MM.1S (cell line): ENCODE measurements around the gene INO80.

Experiments used
- EZH2 ChIP-seq: fragments of 300-600 bp; sonication (generic); optimal IDR thresholded peaks from 2 replicates; pipeline ENCODE3; 2017; ENCODE audit warnings: low read depth, mild to moderate bottlenecking, antibody characterized with exemption, low read length, mixed read lengths
- EZH2phosphoT487 ChIP-seq: fragments of 300-600 bp; sonication (generic); IDR thresholded peaks from 2 replicates; pipeline ENCODE4 v1.6.1; 2018; ENCODE audit warnings: antibody characterized with exemption, low read length
- TF ChIP-seq, protein P1 (sequence below): fragments of 300-600 bp; sonication (generic); IDR thresholded peaks from 2 replicates; pipeline ENCODE4 v1.5.1; 2016; ENCODE audit warnings: antibody characterized with exemption, low read length, mixed read lengths

DNA sequence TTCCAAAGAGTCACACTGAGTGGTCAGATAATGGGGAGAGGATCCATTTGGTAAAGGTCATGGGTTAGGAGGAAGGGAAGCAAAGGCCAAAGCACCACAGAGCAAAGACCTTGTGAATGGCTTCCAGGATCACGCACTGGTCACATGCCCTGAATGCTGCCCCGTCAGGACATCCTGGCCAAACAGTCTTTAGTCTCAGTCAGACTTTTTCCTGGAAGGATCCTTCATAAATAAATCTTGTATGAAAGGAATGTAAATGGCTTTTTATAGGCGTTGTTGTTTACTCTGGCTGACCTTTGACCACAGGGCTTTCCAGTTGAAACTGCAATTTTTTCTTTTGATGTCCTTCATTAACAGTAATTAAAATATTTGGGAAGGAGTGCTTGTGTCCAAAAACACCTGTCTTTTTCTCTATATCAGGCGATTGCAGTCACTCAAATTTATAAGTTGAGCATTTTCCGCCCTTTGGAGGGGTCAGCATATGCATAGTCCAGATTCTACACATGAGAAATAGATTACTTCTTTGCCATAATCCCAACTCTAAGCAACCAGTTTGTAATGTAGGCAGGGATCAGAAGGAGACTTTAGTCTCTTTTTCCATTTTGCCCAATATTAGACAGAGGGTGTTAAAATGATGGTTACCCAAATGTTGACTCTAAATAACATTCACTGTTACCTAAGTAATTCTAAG, 114.4 kb downstream of the INO80 start:
- TF ChIP-seq, protein P1, sequence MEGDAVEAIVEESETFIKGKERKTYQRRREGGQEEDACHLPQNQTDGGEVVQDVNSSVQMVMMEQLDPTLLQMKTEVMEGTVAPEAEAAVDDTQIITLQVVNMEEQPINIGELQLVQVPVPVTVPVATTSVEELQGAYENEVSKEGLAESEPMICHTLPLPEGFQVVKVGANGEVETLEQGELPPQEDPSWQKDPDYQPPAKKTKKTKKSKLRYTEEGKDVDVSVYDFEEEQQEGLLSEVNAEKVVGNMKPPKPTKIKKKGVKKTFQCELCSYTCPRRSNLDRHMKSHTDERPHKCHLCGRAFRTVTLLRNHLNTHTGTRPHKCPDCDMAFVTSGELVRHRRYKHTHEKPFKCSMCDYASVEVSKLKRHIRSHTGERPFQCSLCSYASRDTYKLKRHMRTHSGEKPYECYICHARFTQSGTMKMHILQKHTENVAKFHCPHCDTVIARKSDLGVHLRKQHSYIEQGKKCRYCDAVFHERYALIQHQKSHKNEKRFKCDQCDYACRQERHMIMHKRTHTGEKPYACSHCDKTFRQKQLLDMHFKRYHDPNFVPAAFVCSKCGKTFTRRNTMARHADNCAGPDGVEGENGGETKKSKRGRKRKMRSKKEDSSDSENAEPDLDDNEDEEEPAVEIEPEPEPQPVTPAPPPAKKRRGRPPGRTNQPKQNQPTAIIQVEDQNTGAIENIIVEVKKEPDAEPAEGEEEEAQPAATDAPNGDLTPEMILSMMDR, result no peak
- TF ChIP-seq EZH2phosphoT487, result no peak
- TF ChIP-seq EZH2, result no peak
